ENCODE results near the gene SLC6A6. TPM values are rescaled to one million over a fixed set of nuclear protein-coding genes. Genes with fewer than 3 reads are reported as not detected.

The SLC6A6 gene
- total and polyA plus RNA-seq, 2 experiments from 2014 or later = 27.5 to 150 TPM

DNA sequence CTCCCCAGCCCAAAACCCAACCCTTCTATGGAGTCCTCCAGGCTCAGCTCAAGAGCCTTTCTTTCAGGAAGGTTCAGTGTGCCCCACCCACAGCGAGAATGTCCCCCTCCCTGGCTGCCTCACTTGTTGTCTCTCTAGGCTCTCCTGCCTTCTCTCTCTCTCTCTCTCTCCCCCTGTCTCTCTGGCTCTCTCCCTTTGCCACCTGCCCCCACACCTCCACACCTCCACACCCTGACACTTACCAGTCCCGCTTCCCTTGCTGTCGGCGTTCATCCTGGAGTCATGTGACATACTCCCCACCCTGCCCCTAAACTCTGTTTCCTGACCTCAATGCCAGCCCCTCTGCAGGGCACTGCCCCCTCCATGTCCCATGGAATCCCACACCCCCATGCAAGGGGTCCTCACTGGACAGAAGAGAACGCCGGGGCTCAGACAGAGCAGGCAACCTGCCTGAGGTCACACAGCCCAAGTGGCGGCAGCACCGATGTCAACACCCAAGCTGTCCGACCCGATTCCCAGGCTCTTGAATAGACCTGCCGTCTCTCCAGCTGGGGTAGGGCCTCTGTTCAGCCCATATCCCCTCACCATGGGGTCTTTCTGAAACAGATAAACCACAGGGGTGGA, 28.5 kb upstream of the SLC6A6 start:
- Histone ChIP-seq H2AFZ (no peak overlapping the region), H3K79me2 (replicated peaks; ENCODE audit: insufficient read depth) (no peaks in the 10 kb centered on the region), H3K9me2 (ENCODE audit: insufficient read depth) (no peaks in the 10 kb centered on the region), H3K4me2 (no peak overlapping the region), H3K4me1 (ENCODE audit: insufficient read depth) (no peaks in the 10 kb centered on the region), H4K20me1 (replicated peaks; ENCODE audit: insufficient read depth) (no peaks in the 10 kb centered on the region), H3K36me3 (ENCODE audit: insufficient read depth) (no peaks in the 10 kb centered on the region), H3K27ac (ENCODE audit: low read depth) (no peak overlapping the region), H3K27me3 (ENCODE audit: insufficient read depth) (no peaks in the 10 kb centered on the region), H3K4me3 (no peak overlapping the region), H3F3A (replicated peaks; ENCODE audit: low read depth) (no peaks in the 10 kb centered on the region)
- DNase-seq (ENCODE audit: low spot score) (no peak), ATAC-seq (no peak)
- H3K4me1 Mint-ChIP-seq = peaks cover 23% of the 10 kb centered on the region
- no peaks in the 10 kb centered on the region for H3K36me3 Mint-ChIP-seq (ENCODE audit: low read depth)
- no peak for TF ChIP-seq EZH2 (IDR thresholded peaks at IDR 0.05; ENCODE audit: low read depth, unreplicated experiment)
- no peak for TF ChIP-seq STAT1 (IDR thresholded peaks at IDR 0.05; ENCODE audit: unreplicated experiment)
- TF ChIP-seq NANOG (IDR thresholded peaks at IDR 0.05; ENCODE audit: borderline replicate concordance) = no peak
- TF ChIP-seq ZNF114 (CRISPR knock-in tag; IDR thresholded peaks at IDR 0.05) = no peak
- no peak for TF ChIP-seq POLR2AphosphoS5 (IDR thresholded peaks at IDR 0.05; ENCODE audit: low read depth)
- TF ChIP-seq CREB1 (CRISPR knock-in tag; IDR thresholded peaks at IDR 0.05; ENCODE audit: low read depth) = no peak
- H3K27ac Mint-ChIP-seq = no peak overlapping the region
- no peaks in the 10 kb centered on the region for H3K9me3 Mint-ChIP-seq
- H3K4me3 Mint-ChIP-seq = no peak overlapping the region
- H3K27me3 Mint-ChIP-seq (ENCODE audit: insufficient read depth, low read depth, poor library complexity) = peaks cover 18% of the 10 kb centered on the region

DNA sequence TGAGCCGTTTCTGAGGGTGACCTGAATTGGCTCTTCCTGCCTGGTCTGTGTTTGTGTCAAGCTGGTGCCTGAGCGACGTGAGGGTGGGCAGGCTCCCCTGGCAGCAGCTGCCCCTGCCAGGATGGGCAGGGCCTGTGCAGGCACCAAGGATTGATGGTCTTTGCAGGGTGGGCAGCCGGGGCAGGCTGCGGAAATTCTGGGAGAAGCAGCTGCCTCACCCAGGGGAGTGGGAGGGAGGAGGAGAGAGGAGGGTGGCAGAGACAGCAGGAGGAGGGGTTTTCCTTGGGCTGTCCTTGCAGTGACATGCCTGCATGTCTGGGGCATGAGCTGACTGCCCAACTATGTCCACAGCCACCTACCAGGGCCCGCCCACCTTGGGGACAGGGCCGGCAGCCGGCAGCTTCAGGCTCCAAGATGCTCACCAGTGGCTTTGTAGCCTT, 27.9 kb upstream of the SLC6A6 start:
- ATAC-seq = no peak

More for the DNA sequence above, 27.9 kb upstream of the SLC6A6 start:
- no peaks in the 10 kb centered on the region for H4K20me1 ChIP-seq (replicated peaks; ENCODE audit: insufficient read depth)
- no peaks in the 10 kb centered on the region for H3K79me2 ChIP-seq (replicated peaks; ENCODE audit: insufficient read depth)
- no peak overlapping the region for H3K27ac ChIP-seq (ENCODE audit: low read depth)
- no peak overlapping the region for H3K4me3 ChIP-seq
- H3F3A ChIP-seq (replicated peaks; ENCODE audit: low read depth) = no peaks in the 10 kb centered on the region
- peaks cover 18% of the 10 kb centered on the region for H3K27me3 Mint-ChIP-seq (ENCODE audit: insufficient read depth, low read depth, poor library complexity)
- no peak overlapping the region for H2AFZ ChIP-seq
- no peak overlapping the region for H3K4me3 Mint-ChIP-seq
- no peaks in the 10 kb centered on the region for H3K36me3 ChIP-seq (ENCODE audit: insufficient read depth)
- peaks cover 23% of the 10 kb centered on the region for H3K4me1 Mint-ChIP-seq
- H3K4me2 ChIP-seq = no peak overlapping the region
- H3K27ac Mint-ChIP-seq = no peak overlapping the region
- no peaks in the 10 kb centered on the region for H3K4me1 ChIP-seq (ENCODE audit: insufficient read depth)
- H3K36me3 Mint-ChIP-seq (ENCODE audit: low read depth) = no peaks in the 10 kb centered on the region
- DNase-seq (ENCODE audit: low spot score) = no peak
- no peaks in the 10 kb centered on the region for H3K9me2 ChIP-seq (ENCODE audit: insufficient read depth)
- TF ChIP-seq, protein P1, sequence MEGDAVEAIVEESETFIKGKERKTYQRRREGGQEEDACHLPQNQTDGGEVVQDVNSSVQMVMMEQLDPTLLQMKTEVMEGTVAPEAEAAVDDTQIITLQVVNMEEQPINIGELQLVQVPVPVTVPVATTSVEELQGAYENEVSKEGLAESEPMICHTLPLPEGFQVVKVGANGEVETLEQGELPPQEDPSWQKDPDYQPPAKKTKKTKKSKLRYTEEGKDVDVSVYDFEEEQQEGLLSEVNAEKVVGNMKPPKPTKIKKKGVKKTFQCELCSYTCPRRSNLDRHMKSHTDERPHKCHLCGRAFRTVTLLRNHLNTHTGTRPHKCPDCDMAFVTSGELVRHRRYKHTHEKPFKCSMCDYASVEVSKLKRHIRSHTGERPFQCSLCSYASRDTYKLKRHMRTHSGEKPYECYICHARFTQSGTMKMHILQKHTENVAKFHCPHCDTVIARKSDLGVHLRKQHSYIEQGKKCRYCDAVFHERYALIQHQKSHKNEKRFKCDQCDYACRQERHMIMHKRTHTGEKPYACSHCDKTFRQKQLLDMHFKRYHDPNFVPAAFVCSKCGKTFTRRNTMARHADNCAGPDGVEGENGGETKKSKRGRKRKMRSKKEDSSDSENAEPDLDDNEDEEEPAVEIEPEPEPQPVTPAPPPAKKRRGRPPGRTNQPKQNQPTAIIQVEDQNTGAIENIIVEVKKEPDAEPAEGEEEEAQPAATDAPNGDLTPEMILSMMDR (conservative IDR thresholded peaks at IDR 0.05; ENCODE audit: low read depth in 2 of 2) = no peak
- TF ChIP-seq ZNF114 (CRISPR knock-in tag; IDR thresholded peaks at IDR 0.05) (no peak), ZNF331 (CRISPR knock-in tag; IDR thresholded peaks at IDR 0.05; ENCODE audit: low read depth) (no peak), STAT1 (IDR thresholded peaks at IDR 0.05; ENCODE audit: unreplicated experiment) (no peak)
- no peaks in the 10 kb centered on the region for H3K9me3 Mint-ChIP-seq
- no peaks in the 10 kb centered on the region for H3K27me3 ChIP-seq (ENCODE audit: insufficient read depth)

All from GM23338 (cell line).